CD8-positive, alpha-beta memory T cell (primary cell): ENCODE measurements around the gene SKAP2. TPM values are rescaled to one million over a fixed set of nuclear protein-coding genes. Genes with fewer than 3 reads are reported as not detected.

ENCODE experiments used
- CTCF ChIA-PET: fragments of 350-600 bp; sonication (Branson Sonifier 250); formaldehyde crosslinking; loops from one replicate; lab custom pipeline; 2021; ENCODE audit warnings: antibody characterized with exemption; lab: Charles Lee
- POLR2A ChIA-PET: fragments of 350-600 bp; sonication (Branson Sonifier 250); formaldehyde crosslinking; loops from one replicate; lab custom pipeline; 2021; ENCODE audit warnings: antibody characterized with exemption; lab: Charles Lee
- DNase-seq, 5 donors: peaks; one replicate each; pipeline versions ENCODE4 v3.0.0 to v3.0.0-alpha.2; 2020 to 2022; ENCODE audit warnings: mixed read lengths in 1 of 5
- H3K27ac ChIP-seq: one replicate; pipeline ENCODE4 v1.7.0; 2013; ENCODE audit warnings: low read depth, mild to moderate bottlenecking, low read length, moderate library complexity
- H3K27me3 ChIP-seq: 2 replicates; pipeline ENCODE4 v1.7.0; 2013; ENCODE audit warnings: low read length, mild to moderate bottlenecking; ENCODE audit not compliant: insufficient read depth, poor library complexity, severe bottlenecking
- H3K36me3 ChIP-seq: 2 replicates; pipeline ENCODE4 v1.7.0; 2013; ENCODE audit warnings: mild to moderate bottlenecking, low read length, moderate library complexity; ENCODE audit not compliant: insufficient read depth
- H3K4me1 ChIP-seq: 2 replicates; pipeline ENCODE4 v1.7.0; 2013; ENCODE audit warnings: mild to moderate bottlenecking, low read length, moderate library complexity; ENCODE audit not compliant: insufficient read depth
- H3K4me3 ChIP-seq: 2 replicates; pipeline ENCODE4 v1.7.0; 2013; ENCODE audit warnings: mild to moderate bottlenecking, low read length
- H3K9me3 ChIP-seq: 2 replicates; pipeline ENCODE4 v1.7.0; 2013; ENCODE audit warnings: mild to moderate bottlenecking, low read length
- H3K27ac Mint-ChIP-seq, 8 donors: one replicate each; pipeline ENCODE4 v1.8.0; 2020 to 2021; ENCODE audit warnings: mixed read lengths in 8 of 8, mild to moderate bottlenecking in 6 of 8, inconsistent platforms in 3 of 8, moderate library complexity in 3 of 8
- H3K27me3 Mint-ChIP-seq, 2 donors: one replicate each; pipeline ENCODE4 v1.8.0; 2020 to 2021; ENCODE audit warnings: mixed read lengths in 2 of 2, mild to moderate bottlenecking in 1 of 2, moderate library complexity in 1 of 2
- H3K36me3 Mint-ChIP-seq, 3 donors: one replicate each; pipeline ENCODE4 v1.8.0; 2020 to 2021; ENCODE audit warnings: mixed read lengths in 3 of 3, inconsistent platforms in 1 of 3, mild to moderate bottlenecking in 1 of 3
- H3K4me1 Mint-ChIP-seq, 3 donors: one replicate each; pipeline ENCODE4 v1.8.0; 2020 to 2021; ENCODE audit warnings: mixed read lengths in 3 of 3, inconsistent platforms in 1 of 3, mild to moderate bottlenecking in 1 of 3
- H3K4me3 Mint-ChIP-seq, 7 donors: one replicate each; pipeline ENCODE4 v1.8.0; 2020 to 2021; ENCODE audit warnings: mixed read lengths in 7 of 7, mild to moderate bottlenecking in 6 of 7, moderate library complexity in 4 of 7, inconsistent platforms in 2 of 7
- H3K9me3 Mint-ChIP-seq, 5 donors: one replicate each; pipeline ENCODE4 v1.8.0; 2020 to 2022; ENCODE audit warnings: mixed read lengths in 5 of 5, mild to moderate bottlenecking in 3 of 5, moderate library complexity in 2 of 5, inconsistent platforms in 1 of 5
- polyA plus RNA-seq: library from polyadenylated mRNA; unstranded; fragments of 300-500 nt; fragmentation: Illumina TruSeq; gene quantifications from one replicate; pipeline ENCODE4 v1.2.3, GENCODE V29; 2021
- total RNA-seq, 2 experiments: library from RNA; stranded (reverse); gene quantifications; one replicate each; pipeline ENCODE4 v1.2.3, GENCODE V29; 2021

SKAP2 gene
- total and polyA plus RNA-seq, 3 experiments from 2014 or later: 11.4 to 55.2 (median 13.2) TPM

DNA sequence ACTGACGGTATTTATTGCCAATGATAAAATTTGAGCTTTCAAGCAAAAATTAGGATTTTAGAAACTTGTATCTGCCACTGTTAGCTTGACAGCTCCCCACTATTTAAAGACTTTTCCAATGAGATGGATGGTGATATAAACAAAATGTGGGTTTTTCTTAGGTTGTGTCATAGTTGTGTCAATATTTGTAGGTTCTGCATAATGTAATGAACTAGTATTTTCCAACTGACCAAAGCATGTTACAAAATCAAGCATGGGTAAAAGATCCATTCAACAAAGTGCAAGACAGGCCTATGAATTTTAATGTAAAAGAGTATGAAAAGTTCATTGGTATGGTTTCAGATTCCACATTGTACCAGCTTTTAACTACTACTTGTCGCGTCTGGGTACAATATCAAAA, 165.6 kb downstream of the SKAP2 start:
- CTCF ChIA-PET: no interaction called here
- Mint-ChIP-seq H3K4me3 (no peak overlapping the region), H3K27me3 (no peaks in the 10 kb centered on the region), H3K4me1 (no peaks in the 10 kb centered on the region), H3K27ac (no peak overlapping the region), H3K36me3 (no peaks in the 10 kb centered on the region), H3K9me3 (no peaks in the 10 kb centered on the region)
- no peaks in the 10 kb centered on the region for H3K36me3 ChIP-seq
- H3K27me3 ChIP-seq: no peaks in the 10 kb centered on the region
- DNase-seq: no peak
- no peaks in the 10 kb centered on the region for H3K9me3 ChIP-seq
- POLR2A ChIA-PET: no interaction called here
- no peaks in the 10 kb centered on the region for H3K4me1 ChIP-seq
- H3K4me3 ChIP-seq: no peak overlapping the region
- no peak overlapping the region for H3K27ac ChIP-seq

- no peak for DNase-seq
- no peaks in the 10 kb centered on the region for H3K4me1 Mint-ChIP-seq
- H3K4me3 Mint-ChIP-seq: no peak overlapping the region
- no peaks in the 10 kb centered on the region for H3K36me3 Mint-ChIP-seq
- CTCF ChIA-PET: no interaction called here
- Histone ChIP-seq H3K27ac (no peak overlapping the region), H3K27me3 (no peaks in the 10 kb centered on the region), H3K4me1 (no peaks in the 10 kb centered on the region), H3K4me3 (no peak overlapping the region), H3K9me3 (no peaks in the 10 kb centered on the region), H3K36me3 (no peaks in the 10 kb centered on the region)
- no peak overlapping the region for H3K27ac Mint-ChIP-seq
- H3K9me3 Mint-ChIP-seq: no peaks in the 10 kb centered on the region
- no peaks in the 10 kb centered on the region for H3K27me3 Mint-ChIP-seq
- POLR2A ChIA-PET: no interaction called here
These were observed 166.2 kb downstream of the SKAP2 start for GRCh38 chr7:26698194-26698593.

- Histone ChIP-seq H3K27me3 (no peaks in the 10 kb centered on the region), H3K36me3 (no peaks in the 10 kb centered on the region), H3K9me3 (no peaks in the 10 kb centered on the region), H3K4me3 (no peak overlapping the region), H3K27ac (no peak overlapping the region), H3K4me1 (no peaks in the 10 kb centered on the region)
- no peaks in the 10 kb centered on the region for H3K36me3 Mint-ChIP-seq
- no peaks in the 10 kb centered on the region for H3K27me3 Mint-ChIP-seq
- no peaks in the 10 kb centered on the region for H3K9me3 Mint-ChIP-seq
- H3K4me3 Mint-ChIP-seq: no peak overlapping the region
- H3K27ac Mint-ChIP-seq: peak overlapping the region in 1 of 8 donors; percentile 46
- CTCF ChIA-PET: no interaction called here
- peaks cover 0 to under 1% (median 0%) of the 10 kb centered on the region in 3 donors for H3K4me1 Mint-ChIP-seq
- POLR2A ChIA-PET: no interaction called here
- DNase-seq: no peak
These were observed 167.4 kb downstream of the SKAP2 start for GRCh38 chr7:26696978-26697377.

- CTCF ChIA-PET: interaction anchor here (1.6 kb wide), 1 partner anchor 29 kb away, joined by 5 read pairs; no protein-coding TSS in a partner anchor
- no peak overlapping the region for H3K4me3 ChIP-seq
- DNase-seq: no peak
- no peak overlapping the region for H3K27ac ChIP-seq
- Mint-ChIP-seq H3K9me3 (no peaks in the 10 kb centered on the region), H3K27me3 (no peaks in the 10 kb centered on the region), H3K4me3 (no peak overlapping the region), H3K27ac (no peak overlapping the region), H3K4me1 (peaks cover 0 to 2% (median 0%) of the 10 kb centered on the region in 3 donors), H3K36me3 (no peaks in the 10 kb centered on the region)
- H3K27me3 ChIP-seq: no peaks in the 10 kb centered on the region
- H3K9me3 ChIP-seq: no peaks in the 10 kb centered on the region
- H3K4me1 ChIP-seq: no peaks in the 10 kb centered on the region
- H3K36me3 ChIP-seq: no peaks in the 10 kb centered on the region
- POLR2A ChIA-PET: no interaction called here
These were observed 168.2 kb downstream of the SKAP2 start for GRCh38 chr7:26696161-26696560.

GRCh38 chr7:26694713-26695112, 169.7 kb downstream of the SKAP2 start:
- ChIA-PET CTCF (interaction anchor here (1.0 to 1.6 kb wide), 2 partner anchors 13 to 27 kb away, joined by 3 to 5 read pairs; no protein-coding TSS in a partner anchor), POLR2A (no interaction called here)
- no peaks in the 10 kb centered on the region for H3K36me3 Mint-ChIP-seq
- no peak overlapping the region for H3K4me3 Mint-ChIP-seq
- Histone ChIP-seq H3K27ac (no peak overlapping the region), H3K9me3 (no peaks in the 10 kb centered on the region), H3K4me3 (no peak overlapping the region), H3K4me1 (no peaks in the 10 kb centered on the region), H3K27me3 (no peaks in the 10 kb centered on the region), H3K36me3 (no peaks in the 10 kb centered on the region)
- no peak for DNase-seq
- H3K4me1 Mint-ChIP-seq: peaks cover 0 to 4% (median 0%) of the 10 kb centered on the region in 3 donors
- no peaks in the 10 kb centered on the region for H3K27me3 Mint-ChIP-seq
- H3K9me3 Mint-ChIP-seq: no peaks in the 10 kb centered on the region
- no peak overlapping the region for H3K27ac Mint-ChIP-seq

DNA sequence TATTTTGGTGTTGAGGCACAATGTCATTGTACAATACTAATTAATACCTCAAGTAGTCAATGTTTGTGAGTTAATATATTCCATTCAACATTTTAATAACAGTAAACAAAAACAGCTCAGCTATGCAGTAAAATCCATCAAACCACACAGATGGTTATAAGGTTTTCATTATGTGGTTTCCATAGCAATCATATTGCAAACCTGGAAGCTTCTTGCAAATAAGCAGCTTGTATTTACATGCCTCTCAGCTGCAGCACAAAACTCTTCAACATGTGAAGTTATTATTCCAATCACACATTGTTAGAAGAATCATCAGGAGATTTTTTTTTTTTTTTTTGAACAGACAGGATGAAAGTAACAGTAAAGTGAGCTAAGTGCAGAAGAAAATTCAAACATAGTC, 170.2 kb downstream of the SKAP2 start:
- Histone ChIP-seq H3K27me3 (no peaks in the 10 kb centered on the region), H3K36me3 (no peaks in the 10 kb centered on the region), H3K27ac (no peak overlapping the region), H3K9me3 (no peaks in the 10 kb centered on the region), H3K4me1 (no peaks in the 10 kb centered on the region), H3K4me3 (no peak overlapping the region)
- no peaks in the 10 kb centered on the region for H3K27me3 Mint-ChIP-seq
- H3K27ac Mint-ChIP-seq: no peak overlapping the region
- H3K9me3 Mint-ChIP-seq: no peaks in the 10 kb centered on the region
- no peak for DNase-seq
- H3K4me1 Mint-ChIP-seq: peaks cover 0 to 4% (median 0%) of the 10 kb centered on the region in 3 donors
- H3K36me3 Mint-ChIP-seq: no peaks in the 10 kb centered on the region
- POLR2A ChIA-PET: interaction anchor here (0.7 kb wide), 1 partner anchor 26 kb away, joined by 3 read pairs; no protein-coding TSS in a partner anchor
- no peak overlapping the region for H3K4me3 Mint-ChIP-seq
- CTCF ChIA-PET: interaction anchor here (1.0 kb wide), 1 partner anchor 12 kb away, joined by 3 read pairs; no protein-coding TSS in a partner anchor

DNA sequence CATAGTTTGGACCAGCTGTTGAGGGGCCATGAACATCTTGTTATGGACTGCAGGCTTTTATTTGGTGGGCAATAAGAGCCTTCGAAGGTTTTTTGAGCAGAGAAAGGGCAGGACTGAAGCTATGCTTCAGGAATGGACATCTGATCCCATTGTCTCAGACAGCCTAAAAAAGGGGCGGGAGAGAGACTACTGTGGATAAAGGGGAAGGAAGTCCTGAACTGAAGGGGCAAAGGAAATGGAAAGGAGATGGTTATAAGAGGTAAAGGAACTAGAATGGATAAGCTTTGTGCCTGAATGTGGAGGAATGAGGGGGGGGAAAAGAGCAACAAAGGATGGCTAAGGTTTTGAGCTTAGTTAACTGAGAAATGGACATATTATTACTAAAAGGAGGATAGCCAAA, 172.5 kb downstream of the SKAP2 start:
- Histone ChIP-seq H3K27me3 (no peaks in the 10 kb centered on the region), H3K4me1 (no peaks in the 10 kb centered on the region), H3K27ac (no peak overlapping the region), H3K36me3 (no peaks in the 10 kb centered on the region), H3K4me3 (no peak overlapping the region), H3K9me3 (no peaks in the 10 kb centered on the region)
- no peaks in the 10 kb centered on the region for H3K9me3 Mint-ChIP-seq
- peak overlapping the region in 2 of 8 donors; percentile 34 to 64 for H3K27ac Mint-ChIP-seq
- H3K36me3 Mint-ChIP-seq: no peaks in the 10 kb centered on the region
- ChIA-PET POLR2A (no interaction called here), CTCF (interaction anchor here (1.3 to 4.2 kb wide), 3 partner anchors 10 to 469 kb away, joined by 4 to 20 read pairs (median 7); no protein-coding TSS in a partner anchor)
- no peak overlapping the region for H3K4me3 Mint-ChIP-seq
- H3K4me1 Mint-ChIP-seq: peaks cover 0 to 4% (median 0%) of the 10 kb centered on the region in 3 donors
- H3K27me3 Mint-ChIP-seq: no peaks in the 10 kb centered on the region
- DNase-seq: no peak

DNA sequence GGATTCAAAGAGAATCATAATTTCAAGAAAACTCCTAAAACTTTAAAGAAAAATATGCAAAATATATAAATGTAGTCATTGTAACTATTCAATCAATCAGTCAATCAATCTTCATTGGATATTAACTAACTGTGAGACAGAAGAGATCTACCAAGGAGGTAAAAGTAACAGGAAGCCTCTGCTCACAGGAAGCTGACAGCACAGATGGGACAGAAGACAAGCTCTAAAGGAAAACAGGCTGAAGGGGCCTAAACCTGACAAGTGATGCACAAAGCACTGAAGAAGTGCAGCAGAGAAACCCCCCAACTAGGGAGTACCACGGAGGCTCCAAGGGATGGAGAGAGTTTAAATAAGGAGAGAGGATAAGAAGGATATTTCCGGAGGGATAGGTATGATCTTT, 173.0 kb downstream of the SKAP2 start:
- Histone ChIP-seq H3K9me3 (no peaks in the 10 kb centered on the region), H3K27me3 (no peaks in the 10 kb centered on the region), H3K4me3 (no peak overlapping the region), H3K36me3 (no peaks in the 10 kb centered on the region), H3K4me1 (no peaks in the 10 kb centered on the region), H3K27ac (no peak overlapping the region)
- H3K4me3 Mint-ChIP-seq: no peak overlapping the region
- no peak overlapping the region for H3K27ac Mint-ChIP-seq
- H3K4me1 Mint-ChIP-seq: peaks cover 0 to 4% (median 0%) of the 10 kb centered on the region in 3 donors
- no peaks in the 10 kb centered on the region for H3K9me3 Mint-ChIP-seq
- CTCF ChIA-PET: interaction anchor here (1.3 to 4.2 kb wide), 3 partner anchors 9 to 469 kb away, joined by 4 to 20 read pairs (median 7); no protein-coding TSS in a partner anchor
- no peaks in the 10 kb centered on the region for H3K36me3 Mint-ChIP-seq
- H3K27me3 Mint-ChIP-seq: peaks cover 0 to under 1% of the 10 kb centered on the region in 2 donors
- DNase-seq: no peak
- POLR2A ChIA-PET: no interaction called here
